ENCODE results near the gene GPA33.

- TF ChIP-seq CTCF (IDR thresholded peaks at IDR 0.05) (no peak), POLR2A (IDR thresholded peaks at IDR 0.05) (no peak)
These were observed 36.6 kb upstream of the GPA33 start for GRCh38 chr1:167126811-167127210.
